CD4-positive, alpha-beta T cell treated with Interleukin-21 for 1 hour (primary cell): ENCODE data around the gene TEX22.

Experiments
- DNase-seq: peaks from one replicate; pipeline ENCODE4 v3.0.0-alpha.2; 2020

TEX22 gene

DNA sequence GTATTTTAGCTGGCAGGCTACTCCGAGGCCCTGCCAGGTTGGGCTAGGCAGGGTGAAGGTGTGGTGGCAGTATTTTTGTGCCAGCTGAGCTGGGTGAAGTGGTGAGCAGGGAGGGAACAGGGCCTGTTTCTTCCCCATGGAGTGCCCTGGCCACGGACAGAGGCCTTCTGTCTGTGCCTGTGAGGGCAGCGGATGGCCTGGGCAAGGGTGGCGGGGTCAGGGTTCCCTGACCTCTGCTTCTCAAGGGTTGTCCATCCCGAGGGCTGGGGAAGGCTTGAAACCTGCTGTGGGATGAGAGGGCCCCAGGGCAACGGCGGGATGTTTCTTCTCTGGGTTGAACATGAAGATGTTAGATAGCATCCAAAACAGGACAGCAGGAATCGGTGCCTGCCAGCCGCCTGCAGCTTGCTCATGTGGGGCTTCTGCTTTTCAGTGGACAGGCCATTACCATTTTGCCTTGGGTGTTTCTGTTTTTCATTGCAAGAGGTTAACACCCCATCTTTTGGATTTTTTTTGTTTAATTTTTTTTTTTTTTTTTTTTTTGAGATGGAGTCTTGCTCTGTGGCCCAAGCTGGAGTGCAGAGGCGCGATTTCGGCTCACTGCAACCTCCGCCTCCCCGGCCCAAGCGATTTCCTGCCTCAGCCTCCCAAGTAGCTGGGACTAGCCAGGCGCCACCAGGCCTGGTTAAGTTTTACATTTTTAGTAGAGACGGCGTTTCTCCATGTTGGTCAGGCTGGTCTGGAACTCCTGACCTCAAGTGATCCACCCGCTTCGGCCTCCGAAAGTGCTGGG is 24.6 kb downstream of the TEX22 start:
- no peak for DNase-seq

- DNase-seq = no peak
These were observed 25.3 kb downstream of the TEX22 start for GRCh38 chr14:105423488-105424195.

DNA sequence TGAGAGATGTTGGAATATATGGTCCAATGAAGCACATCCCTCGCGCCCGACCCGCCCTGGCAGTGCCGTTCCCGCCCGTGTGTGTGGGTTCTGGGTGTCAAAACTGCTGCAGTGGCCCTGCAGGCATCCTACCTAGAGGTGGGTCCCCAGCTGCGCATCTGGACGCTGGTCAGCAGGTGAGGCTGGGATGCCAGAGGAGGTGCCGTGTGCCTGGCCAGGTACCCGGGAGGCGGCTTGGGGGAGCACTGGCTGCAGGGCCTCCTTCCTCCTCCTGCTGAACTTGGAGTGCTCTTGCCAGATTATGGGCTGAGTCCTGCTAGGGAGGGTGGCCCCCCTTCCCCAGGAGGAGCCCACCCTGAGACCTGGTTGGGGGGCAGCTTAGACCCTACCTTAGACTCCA is 26.5 kb downstream of the TEX22 start:
- no peak for DNase-seq

DNA sequence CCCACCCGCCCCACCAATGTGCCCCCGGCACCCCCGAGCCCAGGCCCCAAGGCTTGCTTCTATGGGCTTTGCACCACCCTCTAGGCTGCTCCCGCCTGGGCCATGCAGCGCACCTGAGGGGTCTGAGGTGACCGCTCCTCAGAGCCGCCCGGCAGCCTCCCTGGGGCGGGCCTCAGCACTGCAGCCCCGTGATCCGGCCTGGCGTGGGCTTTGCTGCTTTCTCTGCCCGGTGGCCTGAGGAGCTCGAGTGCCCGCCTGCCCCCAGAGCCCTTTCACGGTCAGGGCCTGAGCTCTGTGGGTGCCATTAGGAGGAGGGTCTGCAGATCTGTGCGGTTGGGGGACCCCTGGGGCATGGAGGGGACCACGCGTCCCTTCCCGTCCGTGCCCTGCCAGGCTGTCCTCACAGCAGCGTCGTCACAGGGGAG is 27.5 kb downstream of the TEX22 start:
- no peak for DNase-seq

DNA sequence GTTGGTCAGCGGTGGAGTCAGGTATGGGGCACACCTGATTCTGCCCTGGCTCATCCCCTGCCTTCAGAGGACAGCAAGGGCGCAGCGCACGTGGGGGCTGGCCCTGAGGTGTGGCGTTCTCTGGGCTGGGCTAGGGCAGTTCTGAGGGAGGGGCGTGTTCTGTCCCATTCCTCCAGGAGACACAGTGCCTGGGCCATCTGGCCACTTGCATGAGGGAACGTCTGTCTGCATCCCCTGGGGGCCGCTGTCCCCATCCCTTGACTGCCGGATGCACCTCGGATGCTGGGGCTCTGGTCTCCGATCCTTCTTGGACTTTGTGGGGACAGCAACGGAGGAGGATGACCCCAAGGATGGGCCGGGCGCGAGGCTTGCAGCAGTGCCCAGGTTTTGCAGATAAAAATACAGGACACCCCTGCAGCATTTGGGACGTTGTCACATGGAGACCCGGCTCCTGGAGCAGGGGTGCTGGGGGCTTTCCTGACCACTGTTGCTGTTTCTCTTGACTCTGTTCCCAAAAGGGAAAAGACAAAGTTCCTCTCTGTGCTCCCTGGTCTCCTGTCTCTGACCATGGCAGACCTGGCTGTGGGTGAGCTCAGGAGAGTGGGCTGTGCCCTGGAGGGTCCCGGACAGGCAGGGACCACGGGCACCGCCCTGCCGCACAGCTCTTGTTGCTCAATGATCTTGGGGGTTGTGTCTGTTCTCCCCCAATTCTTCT is 28.2 kb downstream of the TEX22 start:
- no peak for DNase-seq

DNA sequence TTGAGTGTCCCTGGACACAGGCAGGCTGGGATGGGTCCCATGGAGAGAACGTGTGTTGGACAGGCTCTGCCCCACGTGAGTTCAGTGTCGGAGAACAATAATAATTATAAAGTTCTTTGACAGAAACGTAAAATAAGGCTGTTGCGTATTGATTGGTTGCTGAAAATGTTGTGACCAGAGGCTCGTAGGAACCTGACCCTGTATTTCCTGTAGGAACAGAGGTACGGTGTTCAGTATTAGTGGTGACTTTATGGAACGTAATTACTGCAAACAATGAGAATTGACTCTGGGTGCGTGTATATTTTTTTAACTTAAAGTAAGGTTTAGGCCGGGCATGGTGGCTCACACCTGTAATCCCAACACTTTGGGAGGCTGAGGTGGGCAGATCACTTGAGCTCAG is 29.1 kb downstream of the TEX22 start:
- no peak for DNase-seq

DNA sequence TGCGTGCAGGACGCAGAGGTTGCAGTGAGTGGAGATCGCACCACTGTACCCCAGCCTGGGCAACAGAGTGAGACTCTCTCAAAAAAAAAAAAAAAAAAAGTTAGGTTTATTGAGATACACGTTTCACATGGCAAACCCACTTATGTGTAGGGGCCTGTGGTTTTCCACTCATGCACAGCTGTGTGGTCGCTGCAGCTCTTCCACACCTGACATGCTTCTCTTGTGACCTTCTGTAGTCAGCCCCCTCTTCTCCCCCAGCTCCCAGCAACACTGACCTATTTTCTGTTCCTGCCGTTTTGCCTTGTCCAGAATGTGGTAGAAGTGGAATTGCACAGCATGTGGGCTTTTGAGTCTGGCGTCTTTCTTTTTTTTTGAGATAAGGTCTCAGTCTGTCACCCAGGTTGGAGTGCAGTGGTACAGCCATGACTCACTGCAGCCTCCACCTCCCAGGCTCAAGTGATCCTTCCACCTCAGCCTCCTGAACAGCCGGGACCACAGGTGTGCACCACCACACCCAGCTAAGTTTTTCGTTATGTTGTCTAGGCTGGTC is 29.7 kb downstream of the TEX22 start:
- no peak for DNase-seq

GRCh38 chr14:105430042-105430441 is 31.7 kb downstream of the TEX22 start:
- no peak for DNase-seq

GRCh38 chr14:105430565-105430964 is 32.2 kb downstream of the TEX22 start:
- no peak for DNase-seq

DNA sequence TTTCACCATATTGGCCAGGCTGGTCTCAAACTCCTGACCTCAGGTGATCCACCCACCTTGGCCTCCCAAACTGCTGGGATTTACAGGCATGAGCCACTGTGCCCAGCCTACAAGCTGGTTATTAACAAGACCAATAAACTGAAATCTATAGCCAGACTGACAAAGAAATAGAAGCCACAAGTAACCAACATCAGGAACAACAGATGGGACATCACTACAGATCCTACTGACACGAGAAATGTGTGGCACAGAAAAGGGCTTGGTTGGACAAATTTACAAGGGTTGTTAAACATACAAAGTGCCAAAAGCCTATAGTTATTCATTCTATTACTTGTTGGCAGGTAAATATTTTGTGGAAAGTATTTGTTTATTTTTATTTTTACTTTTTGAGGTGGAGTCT is 32.9 kb downstream of the TEX22 start:
- DNase-seq = no peak

DNA sequence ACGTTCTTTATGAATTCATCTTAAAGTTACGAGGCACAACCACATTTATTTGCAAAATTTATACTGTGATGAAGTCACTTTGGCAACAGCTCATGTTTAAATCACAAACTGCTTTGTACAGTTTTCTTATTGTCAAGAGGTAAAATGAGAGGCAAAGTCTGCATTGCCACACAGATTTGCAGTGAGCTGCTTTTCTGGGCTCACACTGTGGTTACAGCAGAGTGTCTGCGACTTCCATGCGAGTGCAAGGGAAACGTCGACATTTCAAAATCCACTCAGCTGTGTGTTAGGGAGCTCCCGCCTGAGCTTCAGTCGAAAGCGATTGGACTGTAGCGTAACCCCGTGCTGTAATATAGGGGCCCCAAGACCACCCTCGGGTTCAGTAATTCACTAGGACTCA is 34.3 kb downstream of the TEX22 start:
- no peak for DNase-seq

GRCh38 chr14:105433161-105433605 is 34.8 kb downstream of the TEX22 start:
- DNase-seq = no peak

DNA sequence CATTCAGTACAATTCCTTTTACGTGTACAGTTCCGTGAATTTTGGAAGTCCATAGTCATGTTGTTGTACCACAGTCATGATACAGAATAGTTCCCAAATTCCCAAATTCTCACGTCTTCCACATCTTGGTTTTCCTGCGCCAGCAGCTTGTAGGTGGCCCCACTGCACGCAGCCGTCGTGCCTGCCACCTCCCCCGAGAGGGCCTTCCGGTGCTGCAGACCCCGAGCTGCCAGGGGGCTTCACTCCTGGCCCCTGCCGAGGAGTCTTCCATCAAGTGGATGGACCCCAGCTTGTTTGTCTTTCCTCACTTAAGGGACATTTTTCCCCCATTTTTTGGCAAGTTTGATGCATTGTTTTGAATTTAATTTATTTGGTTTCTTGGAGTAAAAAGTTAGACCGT is 38.1 kb downstream of the TEX22 start:
- no peak for DNase-seq

DNA sequence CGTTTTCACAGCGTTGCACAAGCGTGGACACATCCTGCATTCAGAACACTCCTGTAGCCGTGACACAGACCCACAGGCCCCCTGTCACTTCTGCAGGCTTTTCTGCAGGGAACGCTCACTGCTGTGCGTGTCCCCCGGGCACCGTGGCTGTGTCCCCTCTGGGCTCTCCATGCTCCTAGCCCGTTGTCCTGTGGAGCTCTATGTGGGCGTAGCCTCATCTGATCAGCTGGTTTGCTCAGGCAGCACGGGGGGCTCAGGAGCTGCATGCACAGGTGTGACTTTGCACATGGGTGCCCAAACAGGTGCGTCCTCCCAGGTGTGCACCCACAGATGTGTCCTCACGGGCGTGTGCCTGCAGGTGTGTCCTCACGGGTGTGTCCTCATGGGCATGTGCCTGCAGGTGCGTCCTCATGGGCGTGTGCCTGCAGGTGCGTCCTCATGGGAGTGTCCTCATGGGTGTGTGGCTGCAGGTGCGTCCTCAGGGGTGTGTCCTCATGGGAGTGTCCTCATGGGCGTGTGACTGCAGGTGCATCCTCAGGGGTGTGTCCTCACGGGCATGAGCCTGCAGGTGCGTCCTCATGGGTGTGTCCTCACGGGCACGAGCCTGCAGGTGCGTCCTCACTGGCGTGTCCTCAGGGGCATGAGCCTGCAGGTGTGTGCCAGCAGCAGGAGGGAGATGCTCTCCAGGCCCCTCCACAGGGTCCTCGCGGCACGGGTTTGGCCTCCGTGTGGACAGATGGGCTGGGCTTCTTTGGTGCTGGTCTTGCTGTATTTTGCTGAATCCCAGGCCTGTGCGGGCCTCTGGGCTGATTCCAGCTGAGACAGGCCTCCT is 38.8 kb downstream of the TEX22 start:
- no peak for DNase-seq

- DNase-seq = no peak
These were observed 39.6 kb downstream of the TEX22 start for GRCh38 chr14:105437723-105438500.

DNA sequence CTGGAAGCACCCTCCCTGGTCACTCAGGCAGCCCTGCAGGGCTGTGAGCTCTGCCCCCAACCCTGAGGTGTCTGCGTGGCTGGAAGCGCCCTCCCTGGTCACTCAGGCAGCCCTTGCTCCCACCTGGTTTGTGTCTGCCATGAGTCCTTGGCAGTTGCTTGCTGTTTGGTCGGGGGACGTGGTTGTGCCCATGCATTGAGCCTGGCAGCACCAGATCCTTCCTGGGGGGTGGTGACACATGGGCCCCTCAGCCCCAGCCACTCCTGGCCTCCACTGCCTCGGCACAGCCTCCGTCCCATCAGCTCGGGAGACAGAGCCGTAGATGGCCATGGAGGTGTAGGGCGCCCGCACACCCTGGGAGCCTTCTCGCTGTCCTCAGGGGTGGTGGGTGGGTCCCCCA is 40.8 kb downstream of the TEX22 start:
- no peak for DNase-seq

DNA sequence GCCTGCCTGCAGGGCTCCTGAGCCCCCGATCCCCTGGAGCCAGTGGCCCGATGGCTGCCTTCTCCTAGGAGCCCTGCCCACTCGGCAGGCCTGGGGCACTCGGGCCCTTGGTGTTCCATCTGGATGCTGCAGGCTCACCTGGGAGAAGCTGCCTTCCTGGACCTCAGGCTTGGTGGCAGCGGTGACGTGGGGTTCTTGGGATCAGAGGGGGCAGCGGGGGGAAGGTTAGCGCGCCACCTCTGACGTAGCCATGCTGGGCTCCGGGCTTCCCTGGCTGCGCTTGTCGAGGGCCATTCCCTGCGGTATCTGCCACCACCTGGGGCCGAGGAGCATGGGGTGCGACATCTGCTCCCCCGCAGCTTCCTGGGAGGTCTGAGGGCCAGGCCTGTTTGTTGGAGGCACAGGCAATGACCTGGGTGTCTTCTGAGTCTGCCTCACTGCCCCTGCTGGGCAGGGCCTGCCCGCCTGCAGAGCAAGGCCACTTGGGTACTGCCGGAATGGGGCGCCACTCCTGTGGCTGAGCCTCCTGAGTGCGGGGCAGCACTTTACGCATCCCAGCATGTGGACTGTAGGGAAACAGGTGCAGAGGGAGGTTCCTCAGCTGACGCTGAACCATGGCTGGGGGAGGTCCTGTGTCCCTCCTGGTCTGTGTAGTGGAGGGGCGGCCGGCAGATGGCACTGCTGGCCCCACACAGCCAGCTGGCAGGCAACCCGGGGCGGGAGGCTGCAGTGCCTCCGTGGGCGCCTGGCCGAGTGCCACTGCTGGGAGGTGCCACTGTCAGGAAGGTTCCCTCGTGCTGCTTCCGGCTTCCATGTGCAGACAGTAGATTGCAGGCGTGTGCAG is 41.6 kb downstream of the TEX22 start:
- no peak for DNase-seq

- DNase-seq = no peak
These were observed 42.2 kb downstream of the TEX22 start for GRCh38 chr14:105440554-105440900.

GRCh38 chr14:105440992-105441391 is 42.7 kb downstream of the TEX22 start:
- no peak for DNase-seq

DNA sequence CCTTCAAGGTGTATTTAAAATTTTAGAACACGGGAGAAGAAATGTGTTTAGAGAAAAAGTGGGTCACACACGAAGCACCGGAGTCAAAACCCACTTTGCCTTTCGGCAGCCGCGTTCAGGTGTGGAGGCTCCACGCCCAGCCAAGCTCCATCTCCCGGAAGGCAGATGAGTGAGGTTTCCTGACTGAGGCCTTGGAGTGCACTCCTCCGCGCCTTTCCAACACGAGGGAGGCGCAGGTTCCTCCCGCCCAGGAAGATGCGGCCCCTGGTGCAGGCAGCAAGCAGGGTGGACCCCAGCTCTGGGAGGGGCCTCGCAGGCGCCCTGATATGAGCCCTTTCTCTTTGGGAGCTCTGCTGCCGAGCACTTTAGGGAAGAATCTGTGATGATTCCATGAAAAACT is 43.8 kb downstream of the TEX22 start:
- no peak for DNase-seq

DNA sequence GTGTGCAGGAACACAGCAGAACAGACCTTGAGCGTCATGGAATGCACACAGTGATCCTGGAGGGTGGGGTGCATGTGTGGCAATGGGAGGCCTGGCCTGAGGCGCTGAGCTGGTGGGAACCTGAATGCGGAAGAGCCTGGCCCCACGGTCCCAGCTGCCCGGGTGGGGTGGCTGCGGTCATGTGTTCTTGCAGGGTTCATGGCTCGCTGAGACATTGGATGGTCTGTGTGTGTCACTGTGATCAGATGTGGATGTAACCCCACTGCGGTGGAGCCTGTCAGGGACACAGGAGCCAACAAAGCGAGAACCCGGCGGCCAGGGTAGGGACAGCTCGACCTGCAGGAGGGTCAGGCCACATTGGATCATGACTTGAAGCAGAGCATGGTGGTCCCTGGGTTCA is 44.5 kb downstream of the TEX22 start:
- no peak for DNase-seq
